Choroid plexus epithelial cell (primary cell): Measurements from ENCODE around the gene CCDC188.

Source experiments
- DNase-seq: peaks from one replicate; pipeline ENCODE4 v3.0.0-alpha.2; 2010; ENCODE audit warnings: low read depth
- H3K4me3 ChIP-seq: 2 replicates; pipeline ENCODE4 v1.5.1; 2011; ENCODE audit warnings: low read depth, mild to moderate bottlenecking, control low read depth, low read length, moderate library complexity
- TF ChIP-seq, protein P1 (sequence below): conservative IDR thresholded peaks from 2 replicates; pipeline ENCODE4 v1.5.1; 2011; ENCODE audit warnings: low read depth, mild to moderate bottlenecking, control low read depth, inconsistent platforms, low read length, moderate library complexity

The CCDC188 gene

GRCh38 chr22:20147237-20147988 lies 3.4 kb downstream of the CCDC188 start:
- DNase-seq = no peak
- H3K4me3 ChIP-seq = no peak overlapping the region
- TF ChIP-seq, protein P1, sequence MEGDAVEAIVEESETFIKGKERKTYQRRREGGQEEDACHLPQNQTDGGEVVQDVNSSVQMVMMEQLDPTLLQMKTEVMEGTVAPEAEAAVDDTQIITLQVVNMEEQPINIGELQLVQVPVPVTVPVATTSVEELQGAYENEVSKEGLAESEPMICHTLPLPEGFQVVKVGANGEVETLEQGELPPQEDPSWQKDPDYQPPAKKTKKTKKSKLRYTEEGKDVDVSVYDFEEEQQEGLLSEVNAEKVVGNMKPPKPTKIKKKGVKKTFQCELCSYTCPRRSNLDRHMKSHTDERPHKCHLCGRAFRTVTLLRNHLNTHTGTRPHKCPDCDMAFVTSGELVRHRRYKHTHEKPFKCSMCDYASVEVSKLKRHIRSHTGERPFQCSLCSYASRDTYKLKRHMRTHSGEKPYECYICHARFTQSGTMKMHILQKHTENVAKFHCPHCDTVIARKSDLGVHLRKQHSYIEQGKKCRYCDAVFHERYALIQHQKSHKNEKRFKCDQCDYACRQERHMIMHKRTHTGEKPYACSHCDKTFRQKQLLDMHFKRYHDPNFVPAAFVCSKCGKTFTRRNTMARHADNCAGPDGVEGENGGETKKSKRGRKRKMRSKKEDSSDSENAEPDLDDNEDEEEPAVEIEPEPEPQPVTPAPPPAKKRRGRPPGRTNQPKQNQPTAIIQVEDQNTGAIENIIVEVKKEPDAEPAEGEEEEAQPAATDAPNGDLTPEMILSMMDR = no peak

GRCh38 chr22:20146777-20147176 lies 4.1 kb downstream of the CCDC188 start:
- TF ChIP-seq, protein P1 = no peak
- no peak for DNase-seq
- H3K4me3 ChIP-seq = no peak overlapping the region

- TF ChIP-seq, protein P1 = no peak
- H3K4me3 ChIP-seq = no peak overlapping the region
- no peak for DNase-seq
Measured at GRCh38 chr22:20145832-20146223, 5.0 kb downstream of the CCDC188 start.

DNA sequence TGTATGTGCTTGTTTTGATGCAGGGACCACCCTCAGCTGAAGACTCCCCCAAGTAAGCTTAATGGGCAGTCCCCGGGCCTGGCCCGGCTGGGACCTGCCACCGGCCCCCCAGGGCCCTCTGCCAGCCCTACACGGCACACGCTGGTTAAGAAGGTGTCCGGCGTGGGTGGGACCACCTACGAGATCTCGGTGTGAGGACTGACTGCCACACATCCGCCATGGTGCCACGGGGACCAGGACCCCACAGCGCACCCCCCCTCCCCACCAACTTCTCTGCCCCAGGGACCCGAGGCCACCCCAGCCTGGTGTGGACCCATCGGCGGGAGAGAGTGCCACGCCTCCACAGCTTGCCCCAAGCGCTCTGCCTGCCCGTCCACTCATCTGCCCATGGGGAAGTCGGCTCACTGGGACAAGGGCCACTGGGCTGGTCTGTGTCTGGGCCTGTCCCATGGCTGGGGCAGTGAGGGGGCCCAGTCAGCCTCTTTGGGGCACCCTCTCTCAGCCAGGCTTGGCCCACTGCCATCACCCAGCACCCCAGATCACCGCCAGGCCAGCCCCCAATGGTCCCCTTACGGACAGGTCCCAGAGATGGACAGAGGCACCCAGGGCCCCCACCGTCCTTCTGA lies 5.5 kb downstream of the CCDC188 start:
- TF ChIP-seq, protein P1 = no peak
- H3K4me3 ChIP-seq = no peak overlapping the region
- no peak for DNase-seq

- TF ChIP-seq, protein P1 = no peak
- DNase-seq = no peak
- no peak overlapping the region for H3K4me3 ChIP-seq
Measured at GRCh38 chr22:20143883-20144665, 6.8 kb downstream of the CCDC188 start.

GRCh38 chr22:20142711-20143621 lies 7.9 kb downstream of the CCDC188 start:
- no peak overlapping the region for H3K4me3 ChIP-seq
- TF ChIP-seq, protein P1 = no peak

More at GRCh38 chr22:20142711-20143621, 7.9 kb downstream of the CCDC188 start:
- DNase-seq = no peak
